CD4-positive, alpha-beta T cell treated with Interleukin-10 for 1 hour (primary cell): ENCODE data around the gene PRKAB2.
"Not testable (repeated sequence)": the region's sequence is repeated elsewhere in the genome, so short reads cannot be mapped to it uniquely, and the experiment has no call there.

Experiments used
- DNase-seq: peaks from one replicate; pipeline ENCODE4 v3.0.0-alpha.2; 2020

PRKAB2 gene

DNA sequence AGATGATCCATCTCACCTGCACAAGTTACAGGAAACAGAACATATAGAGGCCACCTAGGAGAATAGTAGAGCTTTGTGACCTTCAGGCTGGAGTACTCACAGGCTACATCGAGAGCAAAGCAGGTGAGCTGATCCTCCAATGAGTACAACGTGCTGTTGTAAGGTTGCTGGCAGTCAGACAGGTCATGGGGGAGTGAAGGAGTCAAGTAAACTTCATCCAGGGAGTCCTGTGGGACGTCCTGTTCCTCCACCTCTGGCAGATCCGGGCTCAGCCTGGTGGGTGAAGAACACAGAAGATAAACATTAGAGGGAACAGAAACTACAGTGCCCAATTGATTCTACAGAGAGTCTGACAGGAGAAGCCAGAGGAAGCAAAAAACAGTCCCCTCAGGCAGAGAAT, 62.5 kb downstream of the PRKAB2 start:
- no peak for DNase-seq

- DNase-seq: no peak
Observed at GRCh38 chr1:147109041-147109440, 63.2 kb downstream of the PRKAB2 start.

DNA sequence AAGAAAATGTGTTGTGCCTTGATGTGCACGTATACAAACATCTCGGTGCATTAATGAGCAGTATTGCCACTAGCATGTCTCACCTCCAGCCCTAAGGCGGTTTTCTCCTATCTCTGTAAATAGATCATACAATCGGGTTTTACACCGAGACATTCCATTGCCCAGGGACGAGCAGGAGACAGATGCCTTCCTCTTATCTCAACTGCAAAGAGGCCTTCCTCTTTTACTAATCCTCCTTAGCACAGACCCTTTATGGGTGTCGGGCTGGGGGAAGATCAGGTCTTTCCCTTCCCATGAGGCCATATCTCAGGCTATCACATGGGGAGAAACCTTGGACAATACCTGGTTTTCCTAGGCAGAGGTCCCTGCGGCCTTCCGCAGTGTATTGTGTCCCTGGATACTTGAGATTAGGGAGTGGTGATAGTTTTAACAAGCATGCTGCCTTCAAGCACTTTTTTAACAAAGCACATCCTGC, 65.8 kb downstream of the PRKAB2 start:
- not testable (repeated sequence) for DNase-seq

- no peak for DNase-seq
Observed at GRCh38 chr1:147105909-147106308, 66.4 kb downstream of the PRKAB2 start.
